ENCODE data around the gene BNIP5.

DNA sequence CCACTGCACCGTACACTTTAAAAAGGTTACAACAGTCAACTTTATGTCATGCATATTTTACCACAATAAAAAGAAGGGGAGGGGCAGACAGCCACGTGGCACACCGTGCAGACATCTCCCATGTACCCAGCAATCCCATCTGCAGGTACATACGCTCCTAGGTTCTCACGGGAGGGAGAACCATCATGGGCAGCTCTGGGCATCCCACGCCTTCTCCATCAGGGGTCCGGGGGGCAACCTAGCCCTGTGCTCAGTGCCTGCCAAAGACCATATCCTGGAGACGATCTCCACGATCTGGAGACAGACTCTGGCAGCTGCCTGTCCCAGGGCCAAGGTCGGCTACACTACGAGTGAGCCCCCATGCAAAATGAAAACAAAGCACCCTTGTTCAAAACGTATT is 2.5 kb upstream of the BNIP5 start:
- TF ChIP-seq, protein P1, sequence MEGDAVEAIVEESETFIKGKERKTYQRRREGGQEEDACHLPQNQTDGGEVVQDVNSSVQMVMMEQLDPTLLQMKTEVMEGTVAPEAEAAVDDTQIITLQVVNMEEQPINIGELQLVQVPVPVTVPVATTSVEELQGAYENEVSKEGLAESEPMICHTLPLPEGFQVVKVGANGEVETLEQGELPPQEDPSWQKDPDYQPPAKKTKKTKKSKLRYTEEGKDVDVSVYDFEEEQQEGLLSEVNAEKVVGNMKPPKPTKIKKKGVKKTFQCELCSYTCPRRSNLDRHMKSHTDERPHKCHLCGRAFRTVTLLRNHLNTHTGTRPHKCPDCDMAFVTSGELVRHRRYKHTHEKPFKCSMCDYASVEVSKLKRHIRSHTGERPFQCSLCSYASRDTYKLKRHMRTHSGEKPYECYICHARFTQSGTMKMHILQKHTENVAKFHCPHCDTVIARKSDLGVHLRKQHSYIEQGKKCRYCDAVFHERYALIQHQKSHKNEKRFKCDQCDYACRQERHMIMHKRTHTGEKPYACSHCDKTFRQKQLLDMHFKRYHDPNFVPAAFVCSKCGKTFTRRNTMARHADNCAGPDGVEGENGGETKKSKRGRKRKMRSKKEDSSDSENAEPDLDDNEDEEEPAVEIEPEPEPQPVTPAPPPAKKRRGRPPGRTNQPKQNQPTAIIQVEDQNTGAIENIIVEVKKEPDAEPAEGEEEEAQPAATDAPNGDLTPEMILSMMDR (IDR thresholded peaks at IDR 0.05): no peak
- no peak for TF ChIP-seq POLR2A (IDR thresholded peaks at IDR 0.05)
